IMR-90 (cell line): ENCODE data around the gene TECTB. TPM values are rescaled to one million over a fixed set of nuclear protein-coding genes. Genes with fewer than 3 reads are reported as not detected.
A peak's percentile ranks its signal among the peaks of the same experiment; 100 is the strongest.

ENCODE experiments used
- ATAC-seq: fragments of 200-7000 bp; cut with Tn5 transposase; 2 replicates; pipeline ENCODE4 v1.9.1; 2020; ENCODE audit warnings: low read depth, mild to moderate bottlenecking, moderate library complexity
- BruUV-seq: library from RNA; stranded (reverse); fragments of 400-500 nt; replicated peaks from 2 replicates; lab custom pipeline; 2021; lab: Mats Ljungman, UMichigan
- CTCF ChIA-PET: fragments of 300-600 bp; formaldehyde crosslinking; extraction: SDS; loops from one replicate; lab custom pipeline; 2021; ENCODE audit warnings: antibody characterized with exemption; lab: Yijun Ruan, JAX
- POLR2A ChIA-PET: fragments of 300-600 bp; sonication (Branson Sonifier 250); formaldehyde crosslinking; loops from one replicate; lab custom pipeline; 2022; ENCODE audit warnings: antibody characterized with exemption; ENCODE audit not compliant: unreplicated experiment; lab: Charles Lee
- DNase-seq: peaks from one replicate; pipeline ENCODE4 v3.0.0; 2013
- H2AFZ ChIP-seq: replicated peaks from 2 replicates; pipeline ENCODE3; 2013; ENCODE audit warnings: low read length, mild to moderate bottlenecking; ENCODE audit not compliant: poor library complexity
- H2AK5ac ChIP-seq: 2 replicates; pipeline ENCODE4 v1.6.1; 2013; ENCODE audit warnings: low read depth, low read length, inconsistent platforms
- H2AK9ac ChIP-seq: replicated peaks from 2 replicates; pipeline ENCODE3; 2013; ENCODE audit warnings: mild to moderate bottlenecking, low read depth, low read length, moderate library complexity; ENCODE audit not compliant: poor library complexity
- H2BK120ac ChIP-seq: 2 replicates; pipeline ENCODE4 v1.6.1; 2013; ENCODE audit warnings: low read depth, low read length, inconsistent platforms
- H2BK15ac ChIP-seq: 3 replicates; pipeline ENCODE4 v1.6.1; 2013; ENCODE audit warnings: low read depth, low read length, inconsistent platforms
- H2BK20ac ChIP-seq: 2 replicates; pipeline ENCODE4 v1.6.1; 2013; ENCODE audit warnings: low read depth, mild to moderate bottlenecking, inconsistent platforms, low read length, moderate library complexity
- H2BK5ac ChIP-seq: 2 replicates; pipeline ENCODE4 v1.6.1; 2013; ENCODE audit warnings: mild to moderate bottlenecking, low read depth, low read length, inconsistent platforms; ENCODE audit not compliant: poor library complexity, severe bottlenecking
- H3K14ac ChIP-seq: replicated peaks from 2 replicates; pipeline ENCODE4 v1.6.1; 2013; ENCODE audit warnings: low read depth, low read length, inconsistent platforms
- H3K18ac ChIP-seq: 2 replicates; pipeline ENCODE4 v1.6.1; 2013; ENCODE audit warnings: low read depth, low read length, control low read depth
- H3K23ac ChIP-seq: 2 replicates; pipeline ENCODE4 v1.6.1; 2013; ENCODE audit warnings: low read depth, low read length, inconsistent platforms
- H3K27ac ChIP-seq: 2 replicates; pipeline ENCODE4 v1.5.1; 2013; ENCODE audit warnings: mild to moderate bottlenecking, control low read depth, low read length; ENCODE audit not compliant: insufficient read depth
- H3K27me3 ChIP-seq: 2 replicates; pipeline ENCODE4 v1.6.1; 2013; ENCODE audit warnings: low read length; ENCODE audit not compliant: control insufficient read depth, insufficient read depth
- H3K36me3 ChIP-seq: 2 replicates; pipeline ENCODE4 v1.6.1; 2013; ENCODE audit warnings: low read length, mixed read lengths; ENCODE audit not compliant: control insufficient read depth, insufficient read depth
- H3K4ac ChIP-seq: 2 replicates; pipeline ENCODE4 v1.6.1; 2013; ENCODE audit warnings: low read depth, low read length, inconsistent platforms
- H3K4me1 ChIP-seq: 2 replicates; pipeline ENCODE4 v1.6.1; 2013; ENCODE audit warnings: low read length, mixed read lengths; ENCODE audit not compliant: control insufficient read depth, insufficient read depth
- H3K4me2 ChIP-seq: 2 replicates; pipeline ENCODE4 v1.6.1; 2013; ENCODE audit warnings: low read depth, mild to moderate bottlenecking, control low read depth, low read length, moderate library complexity
- H3K4me3 ChIP-seq: 2 replicates; pipeline ENCODE4 v1.5.1; 2013; ENCODE audit warnings: low read depth, mild to moderate bottlenecking, control low read depth, low read length, moderate library complexity; ENCODE audit not compliant: insufficient read depth
- H3K56ac ChIP-seq: 2 replicates; pipeline ENCODE4 v1.6.1; 2013; ENCODE audit warnings: low read length, inconsistent platforms; ENCODE audit not compliant: insufficient read depth; ENCODE audit errors: extremely low read depth
- H3K79me1 ChIP-seq, 2 experiments: 2 replicates each; pipeline ENCODE4 v1.6.1; 2013; ENCODE audit warnings: low read length in 2 of 2, inconsistent platforms in 1 of 2, low read depth in 1 of 2
- H3K9ac ChIP-seq: 2 replicates; pipeline ENCODE4 v1.6.1; 2013; ENCODE audit warnings: low read depth, low read length, control low read depth
- H3K9me1 ChIP-seq: 2 replicates; pipeline ENCODE4 v1.6.1; 2013; ENCODE audit warnings: low read length, inconsistent platforms; ENCODE audit not compliant: insufficient read depth
- H3K9me3 ChIP-seq: 2 replicates; pipeline ENCODE4 v1.6.1; 2013; ENCODE audit warnings: low read length; ENCODE audit not compliant: control insufficient read depth, insufficient read depth
- H4K20me1 ChIP-seq: 2 replicates; pipeline ENCODE4 v1.6.1; 2013; ENCODE audit warnings: low read length, inconsistent platforms; ENCODE audit not compliant: insufficient read depth
- H4K5ac ChIP-seq: 2 replicates; pipeline ENCODE4 v1.6.1; 2013; ENCODE audit warnings: mild to moderate bottlenecking, low read depth, low read length, control low read depth
- H4K8ac ChIP-seq, 2 experiments: 2 replicates each; pipeline ENCODE4 v1.6.1; 2013; ENCODE audit warnings: low read depth in 2 of 2, low read length in 2 of 2, control low read depth in 1 of 2, inconsistent platforms in 1 of 2
- H4K91ac ChIP-seq: 2 replicates; pipeline ENCODE4 v1.6.1; 2013; ENCODE audit warnings: low read depth, low read length, inconsistent platforms; ENCODE audit not compliant: insufficient read depth
- BHLHE40 ChIP-seq: fragments of 150-350 bp; IDR thresholded peaks from 2 replicates; pipeline ENCODE4 v1.6.1; 2016; ENCODE audit warnings: mild to moderate bottlenecking, low read depth, low read length
- CEBPB ChIP-seq: IDR thresholded peaks from 2 replicates; pipeline ENCODE4 v1.6.1; 2012; ENCODE audit warnings: low read depth, low read length, improper control_type of control experiment
- CHD1 ChIP-seq: IDR thresholded peaks from 2 replicates; pipeline ENCODE4 v1.6.1; 2012; ENCODE audit warnings: low read depth, low read length, improper control_type of control experiment
- FOS ChIP-seq: fragments of 150-350 bp; IDR thresholded peaks from 2 replicates; pipeline ENCODE4 v1.6.1; 2016; ENCODE audit warnings: low read depth, low read length
- MAFK ChIP-seq: IDR thresholded peaks from 2 replicates; pipeline ENCODE4 v1.6.1; 2012; ENCODE audit warnings: low read depth, low read length, improper control_type of control experiment
- NFE2L2 ChIP-seq: fragments of 150-350 bp; IDR thresholded peaks from 2 replicates; pipeline ENCODE4 v1.6.1; 2016; ENCODE audit warnings: low read depth, mild to moderate bottlenecking, low read length
- POLR2A ChIP-seq: IDR thresholded peaks from 2 replicates; pipeline ENCODE4 v1.6.1; 2012; ENCODE audit warnings: mild to moderate bottlenecking, low read depth, low read length
- RAD21 ChIP-seq: IDR thresholded peaks from 2 replicates; pipeline ENCODE4 v1.6.1; 2012; ENCODE audit warnings: low read length, improper control_type of control experiment
- RFX5 ChIP-seq: IDR thresholded peaks from 2 replicates; pipeline ENCODE4 v1.8.0; 2012; ENCODE audit warnings: low read depth, mild to moderate bottlenecking, low read length, moderate library complexity
- SMC3 ChIP-seq: fragments of 150-350 bp; IDR thresholded peaks from 2 replicates; pipeline ENCODE4 v1.6.1; 2016; ENCODE audit warnings: low read depth, mild to moderate bottlenecking, antibody characterized with exemption, low read length, moderate library complexity
- dilution Hi-C: fragments of 300-500 bp; cut with HindIII; formaldehyde crosslinking; loops from one replicate; pipeline ENCODE4 v1.14.3; 2018; ENCODE audit warnings: low sequenced_read_pairs; ENCODE audit not compliant: unreplicated experiment
- in situ Hi-C: fragments of 300-500 bp; cut with MboI; formaldehyde crosslinking; loops from 3 replicates; pipeline ENCODE4 v1.14.3; 2019; ENCODE audit warnings: low sequenced_read_pairs, inconsistent platforms, mixed read lengths
- intact Hi-C: fragments of 100-400 bp; cut with micrococcal nuclease; formaldehyde crosslinking; loops from 2 replicates; pipeline ENCODE4 v1.10.0; 2022
- polyA plus RNA-seq, 3 experiments: library from polyadenylated mRNA; depleted of rRNA; stranded (reverse); fragments of >200 nt; gene quantifications; 2 replicates each; pipeline ENCODE4 v1.2.3, GENCODE V29; 2012; ENCODE audit warnings: low replicate concordance in 1 of 3
- total RNA-seq: library from RNA; depleted of rRNA; stranded (reverse); fragments of >200 nt; gene quantifications from 2 replicates; pipeline ENCODE4 v1.2.3, GENCODE V29; 2012
- TF ChIP-seq, protein P1 (sequence below): fragments of 150-350 bp; IDR thresholded peaks from 2 replicates; pipeline ENCODE4 v1.6.1; 2016; ENCODE audit warnings: low read depth, mild to moderate bottlenecking, low read length, moderate library complexity, borderline replicate concordance
- TF ChIP-seq, protein P2 (sequence below): fragments of 150-350 bp; IDR thresholded peaks from 2 replicates; pipeline ENCODE4 v1.6.1; 2017; ENCODE audit warnings: mild to moderate bottlenecking, antibody characterized with exemption, low read length, low read depth
- TF ChIP-seq, protein P3 (sequence below): conservative IDR thresholded peaks from 2 replicates; pipeline ENCODE4 v1.5.1; 2012; ENCODE audit warnings: mild to moderate bottlenecking, low read depth, low read length, improper control_type of control experiment

TECTB gene
- total and polyA plus RNA-seq, 2 of the 4 experiments (the other 2 are of a cell fraction): not detected

DNA sequence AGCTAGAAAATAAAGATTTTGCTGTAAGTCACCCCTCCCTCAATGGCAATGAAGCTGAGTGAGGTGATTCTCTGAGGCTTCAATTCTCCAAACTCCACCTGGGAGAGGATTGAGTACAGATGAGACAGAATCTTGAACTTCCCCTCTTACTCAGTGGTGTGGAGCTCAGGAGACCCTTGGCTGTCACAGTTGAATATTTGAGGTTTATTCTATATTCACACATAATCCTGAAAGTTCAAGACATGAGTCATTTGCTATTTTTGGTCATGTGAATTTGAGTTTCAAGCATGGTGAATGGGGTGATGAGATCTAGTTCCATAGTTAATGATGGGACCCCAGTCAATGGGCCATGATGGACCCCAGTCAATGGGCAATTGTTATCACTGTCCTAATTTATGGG, 13.9 kb upstream of the TECTB start:
- Histone ChIP-seq H3K9me1 (no peaks in the 10 kb centered on the region), H2AK9ac (no peak overlapping the region), H3K27me3 (no peaks in the 10 kb centered on the region), H3K23ac (no peak overlapping the region), H4K20me1 (no peaks in the 10 kb centered on the region), H3K14ac (no peak overlapping the region), H3K9me3 (no peaks in the 10 kb centered on the region), H3K36me3 (no peaks in the 10 kb centered on the region), H2AFZ (no peak overlapping the region), H3K18ac (no peak overlapping the region), H4K8ac (no peak overlapping the region), H4K91ac (no peak overlapping the region), H3K4me3 (no peak overlapping the region), H2BK5ac (no peak overlapping the region), H2BK120ac (no peak overlapping the region), H2BK15ac (no peak overlapping the region), H4K5ac (no peak overlapping the region), H3K4ac (0 out of 2 replicates have a peak overlapping the region, but pooled peaks have one; percentile 5), H3K4me2 (no peak overlapping the region; the same call in 1 of the 2 replicates), H2AK5ac (no peak overlapping the region), H3K9ac (no peak overlapping the region), H2BK20ac (no peak overlapping the region), H3K56ac (no peak overlapping the region), H3K79me1 (no peaks in the 10 kb centered on the region), H3K27ac (no peak overlapping the region), H3K4me1 (peaks cover 10% of the 10 kb centered on the region)
- POLR2A ChIA-PET: no interaction called here
- no TSS peak for BruUV-seq
- CTCF ChIA-PET: no interaction called here
- no peak for TF ChIP-seq RAD21
- TF ChIP-seq, protein P1, sequence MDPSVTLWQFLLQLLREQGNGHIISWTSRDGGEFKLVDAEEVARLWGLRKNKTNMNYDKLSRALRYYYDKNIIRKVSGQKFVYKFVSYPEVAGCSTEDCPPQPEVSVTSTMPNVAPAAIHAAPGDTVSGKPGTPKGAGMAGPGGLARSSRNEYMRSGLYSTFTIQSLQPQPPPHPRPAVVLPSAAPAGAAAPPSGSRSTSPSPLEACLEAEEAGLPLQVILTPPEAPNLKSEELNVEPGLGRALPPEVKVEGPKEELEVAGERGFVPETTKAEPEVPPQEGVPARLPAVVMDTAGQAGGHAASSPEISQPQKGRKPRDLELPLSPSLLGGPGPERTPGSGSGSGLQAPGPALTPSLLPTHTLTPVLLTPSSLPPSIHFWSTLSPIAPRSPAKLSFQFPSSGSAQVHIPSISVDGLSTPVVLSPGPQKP: no peak
- TF ChIP-seq, protein P2, sequence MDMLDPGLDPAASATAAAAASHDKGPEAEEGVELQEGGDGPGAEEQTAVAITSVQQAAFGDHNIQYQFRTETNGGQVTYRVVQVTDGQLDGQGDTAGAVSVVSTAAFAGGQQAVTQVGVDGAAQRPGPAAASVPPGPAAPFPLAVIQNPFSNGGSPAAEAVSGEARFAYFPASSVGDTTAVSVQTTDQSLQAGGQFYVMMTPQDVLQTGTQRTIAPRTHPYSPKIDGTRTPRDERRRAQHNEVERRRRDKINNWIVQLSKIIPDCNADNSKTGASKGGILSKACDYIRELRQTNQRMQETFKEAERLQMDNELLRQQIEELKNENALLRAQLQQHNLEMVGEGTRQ: no peak
- TF ChIP-seq CEBPB: no peak
- no peak for TF ChIP-seq CHD1
- TF ChIP-seq, protein P3, sequence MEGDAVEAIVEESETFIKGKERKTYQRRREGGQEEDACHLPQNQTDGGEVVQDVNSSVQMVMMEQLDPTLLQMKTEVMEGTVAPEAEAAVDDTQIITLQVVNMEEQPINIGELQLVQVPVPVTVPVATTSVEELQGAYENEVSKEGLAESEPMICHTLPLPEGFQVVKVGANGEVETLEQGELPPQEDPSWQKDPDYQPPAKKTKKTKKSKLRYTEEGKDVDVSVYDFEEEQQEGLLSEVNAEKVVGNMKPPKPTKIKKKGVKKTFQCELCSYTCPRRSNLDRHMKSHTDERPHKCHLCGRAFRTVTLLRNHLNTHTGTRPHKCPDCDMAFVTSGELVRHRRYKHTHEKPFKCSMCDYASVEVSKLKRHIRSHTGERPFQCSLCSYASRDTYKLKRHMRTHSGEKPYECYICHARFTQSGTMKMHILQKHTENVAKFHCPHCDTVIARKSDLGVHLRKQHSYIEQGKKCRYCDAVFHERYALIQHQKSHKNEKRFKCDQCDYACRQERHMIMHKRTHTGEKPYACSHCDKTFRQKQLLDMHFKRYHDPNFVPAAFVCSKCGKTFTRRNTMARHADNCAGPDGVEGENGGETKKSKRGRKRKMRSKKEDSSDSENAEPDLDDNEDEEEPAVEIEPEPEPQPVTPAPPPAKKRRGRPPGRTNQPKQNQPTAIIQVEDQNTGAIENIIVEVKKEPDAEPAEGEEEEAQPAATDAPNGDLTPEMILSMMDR: no peak
- TF ChIP-seq NFE2L2: no peak
- no peak for TF ChIP-seq POLR2A
- TF ChIP-seq FOS: no peak
- TF ChIP-seq RFX5: no peak
- no peak for TF ChIP-seq MAFK
- no peak for TF ChIP-seq BHLHE40
- no peak for TF ChIP-seq SMC3
- ATAC-seq (peak; percentile 29; the same call in 1 of the 2 replicates), DNase-seq (peak; percentile 69)
- dilution Hi-C loops (no loop called here), intact Hi-C loops (no loop called here), in situ Hi-C loops (no loop called here)
